SW480 (cell line): ENCODE results near the gene UAP1L1.
"Not testable (repeated sequence)": the region's sequence is repeated elsewhere in the genome, so short reads cannot be mapped to it uniquely, and the experiment has no call there.

Experiments
- DNase-seq: peaks from one replicate; pipeline ENCODE4 v3.0.0-alpha.2; 2016; ENCODE audit warnings: low spot score

UAP1L1 gene

GRCh38 chr9:137114613-137115393, 37.5 kb downstream of the UAP1L1 start, which contains the start of gene DPP7:
Gene DPP7 (minus strand): TSS chr9:137114733. CDS start chr9:137114713, 20 bp downstream.
- DNase-seq = peak; percentile 52

GRCh38 chr9:137115394-137116026, 38.2 kb downstream of the UAP1L1 start:
- DNase-seq = no peak

- DNase-seq = no peak
Observed at GRCh38 chr9:137116027-137116507, 38.8 kb downstream of the UAP1L1 start.

GRCh38 chr9:137116728-137117127, 39.4 kb downstream of the UAP1L1 start:
- DNase-seq = no peak

GRCh38 chr9:137117269-137117731, 40.0 kb downstream of the UAP1L1 start:
- no peak for DNase-seq

GRCh38 chr9:137118092-137118603, 40.8 kb downstream of the UAP1L1 start:
- not testable (repeated sequence) for DNase-seq

GRCh38 chr9:137121927-137122795, 44.8 kb downstream of the UAP1L1 start:
- DNase-seq = not testable (repeated sequence)

- DNase-seq = not testable (repeated sequence)
Observed at GRCh38 chr9:137122796-137123467, 45.6 kb downstream of the UAP1L1 start.

- DNase-seq = no peak
Observed at GRCh38 chr9:137123468-137123837, 46.1 kb downstream of the UAP1L1 start.

- not testable (repeated sequence) for DNase-seq
Observed at GRCh38 chr9:137123952-137124462, 46.7 kb downstream of the UAP1L1 start.

GRCh38 chr9:137126786-137127185, 49.5 kb downstream of the UAP1L1 start:
- DNase-seq = no peak

- no peak for DNase-seq
Observed at GRCh38 chr9:137127301-137128157, 50.2 kb downstream of the UAP1L1 start.

- DNase-seq = no peak
Observed at GRCh38 chr9:137128158-137128861, 51.0 kb downstream of the UAP1L1 start.

GRCh38 chr9:137128862-137129455, 51.6 kb downstream of the UAP1L1 start:
- DNase-seq = no peak

- DNase-seq = peak; percentile 87
Observed at GRCh38 chr9:137129456-137130175, 52.3 kb downstream of the UAP1L1 start.

GRCh38 chr9:137130176-137130755, 52.9 kb downstream of the UAP1L1 start:
- no peak for DNase-seq
